COR-L47 (cell line): ENCODE measurements around the gene QRFPR.
"Not testable (repeated sequence)": the region's sequence is repeated elsewhere in the genome, so short reads cannot be mapped to it uniquely, and the experiment has no call there.

Experiments used
- DNase-seq: peaks from one replicate; lab custom pipeline; 2025; lab: John Stamatoyannopoulos, UW

QRFPR gene

GRCh38 chr4:121339307-121339706 lies 41.5 kb downstream of the QRFPR start:
- no peak for DNase-seq

GRCh38 chr4:121338518-121338917 lies 42.3 kb downstream of the QRFPR start:
- DNase-seq = no peak

- DNase-seq = no peak
Observed at GRCh38 chr4:121336706-121337105, 44.1 kb downstream of the QRFPR start.

GRCh38 chr4:121330180-121330665 lies 50.6 kb downstream of the QRFPR start:
- DNase-seq = no peak

GRCh38 chr4:121326597-121326996 lies 54.2 kb downstream of the QRFPR start:
- DNase-seq = no peak

- no peak for DNase-seq
Observed at GRCh38 chr4:121324331-121324730, 56.5 kb downstream of the QRFPR start.

GRCh38 chr4:121321466-121321865 lies 59.4 kb downstream of the QRFPR start:
- DNase-seq = peak; percentile 52

- no peak for DNase-seq
Observed at GRCh38 chr4:121316091-121316490, 64.7 kb downstream of the QRFPR start.

GRCh38 chr4:121313430-121313829 lies 67.4 kb downstream of the QRFPR start:
- not testable (repeated sequence) for DNase-seq

- DNase-seq = no peak
Observed at GRCh38 chr4:121308828-121309227, 72.0 kb downstream of the QRFPR start.

- DNase-seq = no peak
Observed at GRCh38 chr4:121308328-121308663, 72.5 kb downstream of the QRFPR start.

- peak; percentile 47 for DNase-seq
Observed at GRCh38 chr4:121307445-121308327, 73.1 kb downstream of the QRFPR start.

- no peak for DNase-seq
Observed at GRCh38 chr4:121306931-121307330, 73.9 kb downstream of the QRFPR start.

GRCh38 chr4:121304893-121305292 lies 75.9 kb downstream of the QRFPR start:
- no peak for DNase-seq

GRCh38 chr4:121299367-121299766 lies 81.5 kb downstream of the QRFPR start:
- DNase-seq = no peak

GRCh38 chr4:121283319-121283718 lies 97.5 kb downstream of the QRFPR start:
- no peak for DNase-seq

- DNase-seq = no peak
Observed at GRCh38 chr4:121280425-121280824, 100.4 kb downstream of the QRFPR start.

- no peak for DNase-seq
Observed at GRCh38 chr4:121278811-121279368, 101.9 kb downstream of the QRFPR start.
